Activated CD8-positive, alpha-beta memory T cell treated with anti-CD3 and anti-CD28 coated beads for 1 hour (primary cell): Measurements from ENCODE around the gene HEPH.
"Not testable (repeated sequence)": the region's sequence is repeated elsewhere in the genome, so short reads cannot be mapped to it uniquely, and the experiment has no call there.

ENCODE experiments used
- DNase-seq, 2 donors: peaks; one replicate each; pipeline ENCODE4 v3.0.0-alpha.2; 2020; ENCODE audit warnings: low read depth in 1 of 2; ENCODE audit errors: extremely low read depth in 1 of 2

Gene HEPH, protein sequence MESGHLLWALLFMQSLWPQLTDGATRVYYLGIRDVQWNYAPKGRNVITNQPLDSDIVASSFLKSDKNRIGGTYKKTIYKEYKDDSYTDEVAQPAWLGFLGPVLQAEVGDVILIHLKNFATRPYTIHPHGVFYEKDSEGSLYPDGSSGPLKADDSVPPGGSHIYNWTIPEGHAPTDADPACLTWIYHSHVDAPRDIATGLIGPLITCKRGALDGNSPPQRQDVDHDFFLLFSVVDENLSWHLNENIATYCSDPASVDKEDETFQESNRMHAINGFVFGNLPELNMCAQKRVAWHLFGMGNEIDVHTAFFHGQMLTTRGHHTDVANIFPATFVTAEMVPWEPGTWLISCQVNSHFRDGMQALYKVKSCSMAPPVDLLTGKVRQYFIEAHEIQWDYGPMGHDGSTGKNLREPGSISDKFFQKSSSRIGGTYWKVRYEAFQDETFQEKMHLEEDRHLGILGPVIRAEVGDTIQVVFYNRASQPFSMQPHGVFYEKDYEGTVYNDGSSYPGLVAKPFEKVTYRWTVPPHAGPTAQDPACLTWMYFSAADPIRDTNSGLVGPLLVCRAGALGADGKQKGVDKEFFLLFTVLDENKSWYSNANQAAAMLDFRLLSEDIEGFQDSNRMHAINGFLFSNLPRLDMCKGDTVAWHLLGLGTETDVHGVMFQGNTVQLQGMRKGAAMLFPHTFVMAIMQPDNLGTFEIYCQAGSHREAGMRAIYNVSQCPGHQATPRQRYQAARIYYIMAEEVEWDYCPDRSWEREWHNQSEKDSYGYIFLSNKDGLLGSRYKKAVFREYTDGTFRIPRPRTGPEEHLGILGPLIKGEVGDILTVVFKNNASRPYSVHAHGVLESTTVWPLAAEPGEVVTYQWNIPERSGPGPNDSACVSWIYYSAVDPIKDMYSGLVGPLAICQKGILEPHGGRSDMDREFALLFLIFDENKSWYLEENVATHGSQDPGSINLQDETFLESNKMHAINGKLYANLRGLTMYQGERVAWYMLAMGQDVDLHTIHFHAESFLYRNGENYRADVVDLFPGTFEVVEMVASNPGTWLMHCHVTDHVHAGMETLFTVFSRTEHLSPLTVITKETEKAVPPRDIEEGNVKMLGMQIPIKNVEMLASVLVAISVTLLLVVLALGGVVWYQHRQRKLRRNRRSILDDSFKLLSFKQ

DNA sequence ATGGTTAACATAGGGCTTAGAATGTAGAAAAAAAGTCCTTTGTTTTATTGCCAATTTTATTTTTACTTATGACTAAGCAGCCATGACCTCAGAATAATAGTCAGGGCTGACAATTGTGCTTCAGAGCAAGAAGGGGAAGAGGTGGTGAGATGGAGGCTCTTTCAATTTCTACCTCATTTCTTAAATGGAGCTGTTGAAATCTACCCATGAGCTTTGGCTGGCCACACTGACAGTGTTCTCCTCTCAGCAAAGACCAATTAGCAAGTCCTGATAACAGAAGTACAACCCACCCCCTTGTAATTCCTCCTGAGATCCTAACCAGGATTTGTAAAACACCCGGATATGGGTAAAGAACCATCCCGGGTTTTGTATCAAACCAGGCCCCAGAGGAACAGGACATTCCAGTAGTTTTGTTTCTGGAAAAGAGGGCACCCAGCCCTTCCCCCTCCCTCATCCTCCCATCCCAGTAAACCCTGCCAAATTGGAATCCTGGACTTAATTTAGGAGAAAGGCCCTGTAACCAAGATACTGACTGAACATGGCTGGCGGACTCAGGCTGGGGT lies at the start of gene HEPH:
Gene HEPH (plus strand): TSS at position 399 of the 563 bp plus-strand sequence. CDS start 6,324 bp downstream, outside the sequence.
- no peak for DNase-seq

DNA sequence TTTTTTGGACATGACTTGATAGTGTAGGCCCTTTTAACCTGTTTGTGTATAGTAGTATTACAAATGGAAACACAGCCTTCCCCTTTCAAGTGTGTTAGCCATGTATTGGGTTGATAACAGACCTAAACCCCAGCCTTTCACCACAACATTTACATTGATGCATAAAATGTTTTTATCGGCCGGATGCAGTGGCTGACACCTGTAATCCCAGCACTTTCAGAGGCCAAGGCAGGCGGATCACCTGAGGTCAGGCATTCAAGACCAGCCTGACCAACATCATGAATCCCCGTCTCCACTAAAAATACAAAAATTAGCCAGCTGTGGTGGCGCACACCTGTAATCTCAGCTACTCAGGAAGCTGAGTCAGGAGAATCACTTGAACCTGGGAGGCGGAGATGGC lies 45.3 kb upstream of the HEPH start:
- DNase-seq, result not testable (repeated sequence)

DNA sequence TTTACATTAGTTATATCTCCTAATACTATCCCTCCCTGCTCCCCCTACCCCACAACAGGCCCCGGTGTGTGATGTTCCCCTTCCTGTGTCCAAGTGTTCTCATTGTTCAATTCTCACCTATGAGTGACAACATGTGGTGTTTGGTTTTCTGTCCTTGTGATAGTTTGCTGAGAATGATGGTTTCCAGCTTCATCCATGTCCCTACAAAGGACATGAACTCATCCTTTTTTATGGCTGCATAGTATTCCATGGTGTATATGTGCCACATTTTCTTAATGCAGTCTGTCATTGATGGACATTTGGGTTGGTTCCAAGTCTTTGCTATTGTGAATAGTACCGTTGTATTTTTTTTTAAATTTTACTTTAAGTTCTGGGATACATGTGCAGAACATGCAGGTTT lies 42.7 kb upstream of the HEPH start:
- DNase-seq, result not testable (repeated sequence)

- DNase-seq, result no peak
These were observed 37.4 kb upstream of the HEPH start for GRCh38 chrX:66126662-66127061.

DNA sequence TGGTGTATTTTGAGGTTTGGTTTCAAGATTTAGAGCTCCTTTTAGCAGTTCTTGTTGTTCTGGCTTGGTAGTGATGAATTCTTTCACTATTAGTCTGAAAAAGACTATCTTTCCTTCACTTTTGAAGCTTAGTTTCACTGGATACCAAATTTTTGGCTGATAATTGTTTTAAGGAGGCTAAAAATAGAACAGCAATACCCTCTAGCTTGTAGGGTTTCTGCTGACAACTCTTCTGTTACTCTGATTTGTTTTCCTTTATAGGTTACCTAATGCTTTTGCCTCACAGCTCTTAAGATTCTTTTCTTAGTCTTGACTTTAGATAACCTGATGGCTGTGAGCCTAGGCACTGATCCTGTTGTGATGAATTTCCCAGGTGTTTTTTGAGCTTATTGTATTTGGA lies 33.6 kb upstream of the HEPH start:
- no peak for DNase-seq

GRCh38 chrX:66135284-66135683 lies 28.8 kb upstream of the HEPH start:
- not testable (repeated sequence) for DNase-seq

DNA sequence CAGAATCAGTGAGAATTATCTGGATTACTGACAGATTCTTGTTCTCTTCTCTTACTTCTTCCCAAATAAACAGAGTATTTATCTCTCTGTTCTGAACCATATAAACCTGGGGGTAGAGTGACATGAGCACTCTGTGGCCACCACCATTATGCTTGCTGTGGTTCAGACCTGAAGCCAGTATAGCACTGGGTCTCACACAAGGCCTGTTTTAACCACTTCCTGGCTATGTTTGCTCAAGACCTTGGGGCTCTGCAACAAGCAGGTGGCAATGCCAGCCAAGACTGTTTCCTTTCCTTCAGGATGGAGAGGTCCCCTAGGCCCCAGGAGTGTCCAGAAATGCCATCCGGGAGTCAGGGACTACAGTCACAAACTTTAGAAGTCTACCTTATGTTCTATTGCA lies 21.7 kb upstream of the HEPH start:
- DNase-seq, result no peak

DNA sequence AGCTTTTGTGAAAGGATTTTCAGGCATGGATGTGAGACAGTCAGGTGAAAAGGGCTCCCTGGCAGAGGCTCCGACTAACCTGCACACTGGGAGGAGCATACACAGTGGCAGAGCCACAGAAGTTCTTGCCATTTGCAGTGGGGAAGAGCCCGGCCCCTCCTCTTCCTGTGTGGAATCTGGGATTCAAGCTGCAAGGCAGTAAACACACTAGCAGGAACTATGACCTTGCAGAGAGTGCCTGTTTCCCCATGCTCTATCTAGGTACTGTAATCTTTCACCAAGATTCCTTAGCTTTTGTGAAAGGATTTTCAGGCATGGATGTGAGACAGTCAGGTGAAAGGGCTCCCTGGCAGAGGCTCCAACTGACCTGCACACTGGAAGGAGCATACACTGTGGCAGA lies 19.8 kb upstream of the HEPH start:
- no peak for DNase-seq

DNA sequence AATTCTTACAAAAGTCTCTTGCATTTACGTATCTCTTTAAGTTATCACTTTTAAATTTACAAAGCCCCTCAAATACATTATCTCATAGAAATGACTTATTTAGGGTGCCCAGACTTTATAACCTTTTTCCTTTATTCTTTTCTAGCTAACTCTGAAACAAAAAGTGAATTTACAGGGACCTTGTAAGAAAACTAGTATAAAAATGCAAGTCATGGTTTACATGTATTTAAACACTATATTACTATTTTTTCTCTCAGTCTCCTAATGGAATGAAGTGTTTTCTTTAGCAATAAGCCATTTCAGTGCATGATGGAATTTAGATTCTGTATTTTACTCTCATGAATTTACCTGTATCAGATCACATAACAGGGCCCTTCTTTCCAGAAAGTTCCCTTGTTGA lies 14.5 kb upstream of the HEPH start:
- no peak for DNase-seq

GRCh38 chrX:66150163-66150562 lies 13.9 kb upstream of the HEPH start:
- DNase-seq, result no peak

GRCh38 chrX:66162331-66162822 lies 1.7 kb upstream of the HEPH start:
- no peak for DNase-seq

- DNase-seq, result no peak
These were observed 600 bp upstream of the HEPH start for GRCh38 chrX:66163447-66163846.

DNA sequence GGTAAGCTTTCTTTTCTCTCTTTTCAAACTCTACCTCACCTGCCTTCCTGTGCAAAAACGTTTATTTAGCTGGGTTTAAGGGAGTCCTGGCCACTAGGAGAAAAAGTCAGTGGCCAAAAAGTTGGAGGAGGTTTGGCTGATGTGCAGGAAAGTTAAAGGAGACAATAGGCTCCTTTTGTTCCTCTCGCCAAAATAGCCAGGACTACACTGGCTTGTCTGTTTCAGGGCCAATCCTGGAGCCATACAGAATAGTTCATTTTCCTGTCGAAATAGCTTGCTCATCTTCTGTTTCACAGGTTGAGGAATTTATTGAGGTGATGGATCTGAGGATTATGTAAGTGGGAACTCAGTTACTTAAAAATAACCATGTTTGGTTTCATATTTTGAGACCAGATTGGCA lies 423 bp downstream of the HEPH start:
- no peak for DNase-seq

- DNase-seq, result no peak
These were observed 884 bp downstream of the HEPH start for GRCh38 chrX:66164931-66165330.

GRCh38 chrX:66166671-66167070 lies 2.6 kb downstream of the HEPH start:
- no peak for DNase-seq

GRCh38 chrX:66167431-66167830 lies 3.4 kb downstream of the HEPH start:
- DNase-seq, result no peak

- DNase-seq, result no peak
These were observed 12.1 kb downstream of the HEPH start for GRCh38 chrX:66176134-66176533.

DNA sequence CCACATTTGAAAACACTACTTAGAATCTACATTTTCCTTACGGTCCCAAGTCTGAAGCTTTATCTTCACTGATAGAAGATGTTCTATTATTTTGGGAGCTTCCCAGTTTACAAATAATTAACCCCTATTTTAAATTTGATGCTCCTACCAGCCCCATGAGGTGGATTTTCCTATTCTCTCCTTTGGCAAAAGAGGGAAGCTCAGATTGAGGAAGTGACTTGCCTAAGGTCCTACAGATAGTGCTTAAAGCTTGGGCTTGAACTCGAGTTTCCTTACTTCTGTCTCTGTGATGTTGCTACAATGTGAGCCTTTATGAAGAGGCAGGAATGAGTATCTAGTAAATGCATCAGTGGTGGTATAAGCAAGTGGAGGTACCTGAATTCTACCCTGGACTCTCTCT lies 27.5 kb downstream of the HEPH start:
- DNase-seq, result no peak

DNA sequence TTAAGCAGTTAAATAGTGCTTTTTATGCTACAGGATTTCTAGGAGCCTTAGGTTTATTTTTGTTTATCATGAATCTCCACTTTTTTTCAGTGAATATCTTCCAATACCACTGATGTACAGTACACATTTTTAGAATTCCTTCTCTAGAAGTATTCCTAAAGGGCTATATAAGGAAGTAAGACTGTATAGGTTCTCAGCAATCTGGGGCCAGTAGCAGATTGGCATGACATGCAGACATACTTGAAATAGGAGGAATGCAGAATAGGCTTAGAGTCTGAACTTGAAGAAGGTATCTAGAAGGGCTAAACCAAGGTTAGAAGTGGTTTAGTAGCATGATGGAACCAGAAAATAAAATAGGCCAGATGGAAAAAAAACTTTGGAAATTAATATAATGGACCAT lies 29.8 kb downstream of the HEPH start:
- no peak for DNase-seq

GRCh38 chrX:66200050-66200664 lies 36.1 kb downstream of the HEPH start:
- no peak for DNase-seq
